Peyer's patch (tissue), 4 donors: ENCODE measurements around the gene CHRNA5.

ENCODE experiments used
- POLR2A ChIP-seq, 2 donors: fragments of 450-650 bp; IDR thresholded peaks; one replicate each; pipeline ENCODE4 v1.5.1; 2017; ENCODE audit warnings: antibody characterized with exemption in 2 of 2, mild to moderate bottlenecking in 2 of 2, moderate library complexity in 2 of 2
- TF ChIP-seq, protein P1 (sequence below), 6 experiments: fragments of 450-650 bp in 4 of 6; fragments of 200-600 bp in 2 of 6; sonication (generic) in 1 of 6; IDR thresholded peaks; one replicate each; pipeline ENCODE4 v1.5.1; 2017 to 2019; ENCODE audit warnings: antibody characterized with exemption in 6 of 6, mild to moderate bottlenecking in 3 of 6, moderate library complexity in 1 of 6

DNA sequence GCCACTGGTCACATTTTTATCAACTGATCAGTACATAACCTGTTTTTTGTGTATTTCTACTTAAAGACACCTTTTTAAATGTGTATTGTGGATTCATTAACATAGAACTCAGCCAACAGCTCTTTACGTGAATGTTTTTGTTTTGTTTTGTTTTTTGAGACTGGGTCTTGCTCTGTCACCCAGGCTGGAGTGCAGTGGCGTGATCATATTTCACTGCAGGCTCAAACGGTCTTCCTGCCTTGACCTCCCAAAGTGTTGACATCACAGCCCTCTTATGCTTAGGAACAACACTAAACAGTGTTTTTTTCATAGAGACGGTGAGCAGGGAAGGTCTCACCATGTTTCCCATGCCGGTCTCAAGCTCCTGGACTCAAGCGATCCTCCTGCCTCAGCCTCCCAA lies 15.1 kb upstream of the CHRNA5 start:
- TF ChIP-seq, protein P1, sequence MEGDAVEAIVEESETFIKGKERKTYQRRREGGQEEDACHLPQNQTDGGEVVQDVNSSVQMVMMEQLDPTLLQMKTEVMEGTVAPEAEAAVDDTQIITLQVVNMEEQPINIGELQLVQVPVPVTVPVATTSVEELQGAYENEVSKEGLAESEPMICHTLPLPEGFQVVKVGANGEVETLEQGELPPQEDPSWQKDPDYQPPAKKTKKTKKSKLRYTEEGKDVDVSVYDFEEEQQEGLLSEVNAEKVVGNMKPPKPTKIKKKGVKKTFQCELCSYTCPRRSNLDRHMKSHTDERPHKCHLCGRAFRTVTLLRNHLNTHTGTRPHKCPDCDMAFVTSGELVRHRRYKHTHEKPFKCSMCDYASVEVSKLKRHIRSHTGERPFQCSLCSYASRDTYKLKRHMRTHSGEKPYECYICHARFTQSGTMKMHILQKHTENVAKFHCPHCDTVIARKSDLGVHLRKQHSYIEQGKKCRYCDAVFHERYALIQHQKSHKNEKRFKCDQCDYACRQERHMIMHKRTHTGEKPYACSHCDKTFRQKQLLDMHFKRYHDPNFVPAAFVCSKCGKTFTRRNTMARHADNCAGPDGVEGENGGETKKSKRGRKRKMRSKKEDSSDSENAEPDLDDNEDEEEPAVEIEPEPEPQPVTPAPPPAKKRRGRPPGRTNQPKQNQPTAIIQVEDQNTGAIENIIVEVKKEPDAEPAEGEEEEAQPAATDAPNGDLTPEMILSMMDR (IDR thresholded peaks at IDR 0.05), result no peak
- TF ChIP-seq POLR2A (IDR thresholded peaks at IDR 0.05), result no peak
